IMR-90 (cell line): Measurements from ENCODE around the gene KLHL40. TPM values are rescaled to one million over a fixed set of nuclear protein-coding genes. Genes with fewer than 3 reads are reported as not detected.

ENCODE experiments used
- ATAC-seq: fragments of 200-7000 bp; cut with Tn5 transposase; 2 replicates; pipeline ENCODE4 v1.9.1; 2020; ENCODE audit warnings: low read depth, mild to moderate bottlenecking, moderate library complexity
- BruUV-seq: library from RNA; stranded (reverse); fragments of 400-500 nt; replicated peaks from 2 replicates; lab custom pipeline; 2021; lab: Mats Ljungman, UMichigan
- CTCF ChIA-PET: fragments of 300-600 bp; formaldehyde crosslinking; extraction: SDS; loops from one replicate; lab custom pipeline; 2021; ENCODE audit warnings: antibody characterized with exemption; lab: Yijun Ruan, JAX
- POLR2A ChIA-PET: fragments of 300-600 bp; sonication (Branson Sonifier 250); formaldehyde crosslinking; loops from one replicate; lab custom pipeline; 2022; ENCODE audit warnings: antibody characterized with exemption; ENCODE audit not compliant: unreplicated experiment; lab: Charles Lee
- DNase-seq: peaks from one replicate; pipeline ENCODE4 v3.0.0; 2013
- H2AFZ ChIP-seq: replicated peaks from 2 replicates; pipeline ENCODE3; 2013; ENCODE audit warnings: low read length, mild to moderate bottlenecking; ENCODE audit not compliant: poor library complexity
- H2AK5ac ChIP-seq: 2 replicates; pipeline ENCODE4 v1.6.1; 2013; ENCODE audit warnings: low read depth, low read length, inconsistent platforms
- H2AK9ac ChIP-seq: replicated peaks from 2 replicates; pipeline ENCODE3; 2013; ENCODE audit warnings: mild to moderate bottlenecking, low read depth, low read length, moderate library complexity; ENCODE audit not compliant: poor library complexity
- H2BK120ac ChIP-seq: 2 replicates; pipeline ENCODE4 v1.6.1; 2013; ENCODE audit warnings: low read depth, low read length, inconsistent platforms
- H2BK15ac ChIP-seq: 3 replicates; pipeline ENCODE4 v1.6.1; 2013; ENCODE audit warnings: low read depth, low read length, inconsistent platforms
- H2BK20ac ChIP-seq: 2 replicates; pipeline ENCODE4 v1.6.1; 2013; ENCODE audit warnings: low read depth, mild to moderate bottlenecking, inconsistent platforms, low read length, moderate library complexity
- H2BK5ac ChIP-seq: 2 replicates; pipeline ENCODE4 v1.6.1; 2013; ENCODE audit warnings: mild to moderate bottlenecking, low read depth, low read length, inconsistent platforms; ENCODE audit not compliant: poor library complexity, severe bottlenecking
- H3K14ac ChIP-seq: replicated peaks from 2 replicates; pipeline ENCODE4 v1.6.1; 2013; ENCODE audit warnings: low read depth, low read length, inconsistent platforms
- H3K18ac ChIP-seq: 2 replicates; pipeline ENCODE4 v1.6.1; 2013; ENCODE audit warnings: low read depth, low read length, control low read depth
- H3K23ac ChIP-seq: 2 replicates; pipeline ENCODE4 v1.6.1; 2013; ENCODE audit warnings: low read depth, low read length, inconsistent platforms
- H3K27ac ChIP-seq: 2 replicates; pipeline ENCODE4 v1.5.1; 2013; ENCODE audit warnings: mild to moderate bottlenecking, control low read depth, low read length; ENCODE audit not compliant: insufficient read depth
- H3K27me3 ChIP-seq: 2 replicates; pipeline ENCODE4 v1.6.1; 2013; ENCODE audit warnings: low read length; ENCODE audit not compliant: control insufficient read depth, insufficient read depth
- H3K36me3 ChIP-seq: 2 replicates; pipeline ENCODE4 v1.6.1; 2013; ENCODE audit warnings: low read length, mixed read lengths; ENCODE audit not compliant: control insufficient read depth, insufficient read depth
- H3K4ac ChIP-seq: 2 replicates; pipeline ENCODE4 v1.6.1; 2013; ENCODE audit warnings: low read depth, low read length, inconsistent platforms
- H3K4me1 ChIP-seq: 2 replicates; pipeline ENCODE4 v1.6.1; 2013; ENCODE audit warnings: low read length, mixed read lengths; ENCODE audit not compliant: control insufficient read depth, insufficient read depth
- H3K4me2 ChIP-seq: 2 replicates; pipeline ENCODE4 v1.6.1; 2013; ENCODE audit warnings: low read depth, mild to moderate bottlenecking, control low read depth, low read length, moderate library complexity
- H3K4me3 ChIP-seq: 2 replicates; pipeline ENCODE4 v1.5.1; 2013; ENCODE audit warnings: low read depth, mild to moderate bottlenecking, control low read depth, low read length, moderate library complexity; ENCODE audit not compliant: insufficient read depth
- H3K56ac ChIP-seq: 2 replicates; pipeline ENCODE4 v1.6.1; 2013; ENCODE audit warnings: low read length, inconsistent platforms; ENCODE audit not compliant: insufficient read depth; ENCODE audit errors: extremely low read depth
- H3K79me1 ChIP-seq, 2 experiments: 2 replicates each; pipeline ENCODE4 v1.6.1; 2013; ENCODE audit warnings: low read length in 2 of 2, inconsistent platforms in 1 of 2, low read depth in 1 of 2
- H3K9ac ChIP-seq: 2 replicates; pipeline ENCODE4 v1.6.1; 2013; ENCODE audit warnings: low read depth, low read length, control low read depth
- H3K9me1 ChIP-seq: 2 replicates; pipeline ENCODE4 v1.6.1; 2013; ENCODE audit warnings: low read length, inconsistent platforms; ENCODE audit not compliant: insufficient read depth
- H3K9me3 ChIP-seq: 2 replicates; pipeline ENCODE4 v1.6.1; 2013; ENCODE audit warnings: low read length; ENCODE audit not compliant: control insufficient read depth, insufficient read depth
- H4K20me1 ChIP-seq: 2 replicates; pipeline ENCODE4 v1.6.1; 2013; ENCODE audit warnings: low read length, inconsistent platforms; ENCODE audit not compliant: insufficient read depth
- H4K5ac ChIP-seq: 2 replicates; pipeline ENCODE4 v1.6.1; 2013; ENCODE audit warnings: mild to moderate bottlenecking, low read depth, low read length, control low read depth
- H4K8ac ChIP-seq, 2 experiments: 2 replicates each; pipeline ENCODE4 v1.6.1; 2013; ENCODE audit warnings: low read depth in 2 of 2, low read length in 2 of 2, control low read depth in 1 of 2, inconsistent platforms in 1 of 2
- H4K91ac ChIP-seq: 2 replicates; pipeline ENCODE4 v1.6.1; 2013; ENCODE audit warnings: low read depth, low read length, inconsistent platforms; ENCODE audit not compliant: insufficient read depth
- CEBPB ChIP-seq: IDR thresholded peaks from 2 replicates; pipeline ENCODE4 v1.6.1; 2012; ENCODE audit warnings: low read depth, low read length, improper control_type of control experiment
- CHD1 ChIP-seq: IDR thresholded peaks from 2 replicates; pipeline ENCODE4 v1.6.1; 2012; ENCODE audit warnings: low read depth, low read length, improper control_type of control experiment
- FOS ChIP-seq: fragments of 150-350 bp; IDR thresholded peaks from 2 replicates; pipeline ENCODE4 v1.6.1; 2016; ENCODE audit warnings: low read depth, low read length
- NFE2L2 ChIP-seq: fragments of 150-350 bp; IDR thresholded peaks from 2 replicates; pipeline ENCODE4 v1.6.1; 2016; ENCODE audit warnings: low read depth, mild to moderate bottlenecking, low read length
- RCOR1 ChIP-seq: IDR thresholded peaks from 2 replicates; pipeline ENCODE4 v1.6.1; 2012; ENCODE audit warnings: mild to moderate bottlenecking, low read length, improper control_type of control experiment; ENCODE audit not compliant: insufficient replicate concordance
- RFX5 ChIP-seq: IDR thresholded peaks from 2 replicates; pipeline ENCODE4 v1.8.0; 2012; ENCODE audit warnings: low read depth, mild to moderate bottlenecking, low read length, moderate library complexity
- USF2 ChIP-seq: fragments of 150-350 bp; IDR thresholded peaks from 2 replicates; pipeline ENCODE4 v1.6.1; 2017; ENCODE audit warnings: mild to moderate bottlenecking, antibody characterized with exemption, low read length, low read depth
- WGBS, 2 experiments: methylation state at CpG; one replicate each; pipeline versions ENCODE4 v1.1.5 to v1.1.7; 2013; ENCODE audit warnings: missing lambda C conversion rate in 2 of 2; ENCODE audit not compliant: insufficient read length in 1 of 2; ENCODE audit errors: extremely low coverage in 2 of 2; 5-methylcytosine and 5-hydroxymethylcytosine counted together
- dilution Hi-C: fragments of 300-500 bp; cut with HindIII; formaldehyde crosslinking; loops from one replicate; pipeline ENCODE4 v1.14.3; 2018; ENCODE audit warnings: low sequenced_read_pairs; ENCODE audit not compliant: unreplicated experiment
- in situ Hi-C: fragments of 300-500 bp; cut with MboI; formaldehyde crosslinking; loops from 3 replicates; pipeline ENCODE4 v1.14.3; 2019; ENCODE audit warnings: low sequenced_read_pairs, inconsistent platforms, mixed read lengths
- intact Hi-C: fragments of 100-400 bp; cut with micrococcal nuclease; formaldehyde crosslinking; loops from 2 replicates; pipeline ENCODE4 v1.10.0; 2022
- polyA plus RNA-seq, 3 experiments: library from polyadenylated mRNA; depleted of rRNA; stranded (reverse); fragments of >200 nt; gene quantifications; 2 replicates each; pipeline ENCODE4 v1.2.3, GENCODE V29; 2012; ENCODE audit warnings: low replicate concordance in 1 of 3
- total RNA-seq: library from RNA; depleted of rRNA; stranded (reverse); fragments of >200 nt; gene quantifications from 2 replicates; pipeline ENCODE4 v1.2.3, GENCODE V29; 2012

KLHL40 gene
- total and polyA plus RNA-seq, 2 of the 4 experiments (the other 2 are of a cell fraction) = not detected

- no peak overlapping the region for H2BK120ac ChIP-seq
- no peak overlapping the region for H3K18ac ChIP-seq
- H3K9me3 ChIP-seq = no peaks in the 10 kb centered on the region
- H3K9ac ChIP-seq = no peak overlapping the region
- H2AK5ac ChIP-seq = no peak overlapping the region
- no peaks in the 10 kb centered on the region for H4K20me1 ChIP-seq
- ChIA-PET CTCF (no interaction called here), POLR2A (no interaction called here)
- H3K79me1 ChIP-seq = no peaks in the 10 kb centered on the region
- no peak for TF ChIP-seq RCOR1
- no peak for TF ChIP-seq FOS
- no peak for TF ChIP-seq CEBPB
- TF ChIP-seq USF2 = no peak
- TF ChIP-seq NFE2L2 = no peak
- no peak for TF ChIP-seq CHD1
- no peak for TF ChIP-seq RFX5
- H2BK5ac ChIP-seq = no peak overlapping the region
- WGBS, 2 experiments = no CpG with 5 or more reads among the region's 2 CpGs
- in situ Hi-C loops (no loop called here), intact Hi-C loops (no loop called here), dilution Hi-C loops (no loop called here)
- H3K4me3 ChIP-seq = no peak overlapping the region
- no peak overlapping the region for H2BK15ac ChIP-seq
- BruUV-seq = no TSS peak
- no peak overlapping the region for H3K23ac ChIP-seq
- no peak overlapping the region for H4K8ac ChIP-seq
- no peaks in the 10 kb centered on the region for H3K4me1 ChIP-seq
- ATAC-seq (no peak), DNase-seq (peak; percentile 13)
- H3K9me1 ChIP-seq = no peaks in the 10 kb centered on the region
- no peak overlapping the region for H3K14ac ChIP-seq
- no peak overlapping the region for H3K56ac ChIP-seq
- no peak overlapping the region for H4K91ac ChIP-seq
- H2BK20ac ChIP-seq = no peak overlapping the region
- no peak overlapping the region for H3K4ac ChIP-seq
- no peak overlapping the region for H2AK9ac ChIP-seq
- peaks cover 16% of the 10 kb centered on the region for H3K27me3 ChIP-seq
- no peak overlapping the region for H3K4me2 ChIP-seq
- H4K5ac ChIP-seq = no peak overlapping the region
- no peaks in the 10 kb centered on the region for H3K36me3 ChIP-seq
- no peak overlapping the region for H2AFZ ChIP-seq
- no peak overlapping the region for H3K27ac ChIP-seq
These were observed 37.9 kb downstream of the KLHL40 start for GRCh38 chr3:42723219-42723618.
